Measurements from ENCODE around the gene CLVS2.

Gene CLVS2

GRCh38 chr6:122995921-122996793 is at the start of gene CLVS2:
CLVS2 (plus strand) TSS chr6:122996235; CDS start chr6:122997778, 1,543 bp downstream.
- DNase-seq = peak; percentile 76

GRCh38 chr6:122947355-122947754 is 48.7 kb upstream of the CLVS2 start:
- peak; percentile 65 for DNase-seq

- no peak for DNase-seq
Measured at GRCh38 chr6:122953766-122954165, 42.3 kb upstream of the CLVS2 start.

- DNase-seq = peak; percentile 4
Measured at GRCh38 chr6:122956376-122956775, 39.7 kb upstream of the CLVS2 start.

- no peak for DNase-seq
Measured at GRCh38 chr6:122962000-122962624, 33.9 kb upstream of the CLVS2 start.

GRCh38 chr6:122969999-122970533 is 26.0 kb upstream of the CLVS2 start:
- DNase-seq = peak; percentile 18

GRCh38 chr6:122977180-122977579 is 18.9 kb upstream of the CLVS2 start:
- DNase-seq = no peak

- DNase-seq = no peak
Measured at GRCh38 chr6:122984393-122984792, 11.6 kb upstream of the CLVS2 start.

- peak; percentile 4 for DNase-seq
Measured at GRCh38 chr6:122994256-122994655, 1.8 kb upstream of the CLVS2 start.

GRCh38 chr6:122996794-122997505 is 915 bp downstream of the CLVS2 start:
- DNase-seq = peak; percentile 47

- DNase-seq = no peak
Measured at GRCh38 chr6:122997541-122998150, 1.6 kb downstream of the CLVS2 start.

- no peak for DNase-seq
Measured at GRCh38 chr6:122998403-122998975, 2.5 kb downstream of the CLVS2 start.

GRCh38 chr6:123000244-123000770 is 4.3 kb downstream of the CLVS2 start:
- DNase-seq = no peak

GRCh38 chr6:123001540-123001939 is 5.5 kb downstream of the CLVS2 start:
- DNase-seq = no peak

GRCh38 chr6:123007885-123008284 is 11.8 kb downstream of the CLVS2 start:
- no peak for DNase-seq

- DNase-seq = peak; percentile 45
Measured at GRCh38 chr6:123009059-123009458, 13.0 kb downstream of the CLVS2 start.

GRCh38 chr6:123014835-123015234 is 18.8 kb downstream of the CLVS2 start:
- DNase-seq = no peak

GRCh38 chr6:123016431-123017103 is 20.5 kb downstream of the CLVS2 start:
- DNase-seq = no peak

- DNase-seq = no peak
Measured at GRCh38 chr6:123017104-123017682, 21.2 kb downstream of the CLVS2 start.

- DNase-seq = no peak
Measured at GRCh38 chr6:123022975-123023374, 26.9 kb downstream of the CLVS2 start.

GRCh38 chr6:123024976-123025375 is 28.9 kb downstream of the CLVS2 start:
- DNase-seq = no peak
